Ovary (tissue), 9 donors: ENCODE results near the gene LYPD5. TPM values are rescaled to one million over a fixed set of nuclear protein-coding genes. Genes with fewer than 3 reads are reported as not detected.

Source experiments
- DNase-seq, 5 donors: peaks; one replicate each; pipeline ENCODE4 v3.0.0-alpha.2; 2019 to 2020
- H3K27ac ChIP-seq, 2 donors: fragments of 200-600 bp; one replicate each; pipeline versions ENCODE4 v1.5.1 to v1.8.0; 2019 to 2022
- H3K27me3 ChIP-seq: fragments of 200-600 bp; one replicate; pipeline ENCODE4 v1.8.0; 2022
- H3K36me3 ChIP-seq: fragments of 200-600 bp; sonication (generic); one replicate; pipeline ENCODE4 v1.5.1; 2019
- H3K4me1 ChIP-seq: one replicate; pipeline ENCODE4 v1.8.1; 2013; ENCODE audit warnings: mild to moderate bottlenecking, moderate library complexity; ENCODE audit not compliant: insufficient read depth
- H3K4me3 ChIP-seq: fragments of 200-600 bp; sonication (generic); one replicate; pipeline ENCODE4 v1.5.1; 2017
- H3K9me3 ChIP-seq, 2 donors: fragments of 200-600 bp in 1 of 2; sonication (generic) in 1 of 2; one replicate each; pipeline versions ENCODE4 v1.5.1 to v1.8.1; 2013 to 2019; ENCODE audit warnings: mild to moderate bottlenecking in 1 of 2, moderate library complexity in 1 of 2
- CTCF ChIP-seq, 3 donors: fragments of 450-650 bp in 2 of 3; fragments of 200-600 bp in 1 of 3; IDR thresholded peaks; one replicate each; pipeline versions ENCODE4 v1.5.1 to v1.8.0; 2016 to 2022; ENCODE audit warnings: antibody characterized with exemption in 3 of 3, mild to moderate bottlenecking in 1 of 3
- EP300 ChIP-seq: sonication (generic); formaldehyde crosslinking; IDR thresholded peaks from one replicate; pipeline ENCODE4 v1.6.1; 2017; ENCODE audit warnings: antibody characterized with exemption
- POLR2A ChIP-seq: fragments of 450-650 bp; IDR thresholded peaks from one replicate; pipeline ENCODE4 v1.6.1; 2017; ENCODE audit warnings: antibody characterized with exemption, mild to moderate bottlenecking, moderate library complexity
- WGBS, 3 donors: extraction: QIAGEN DNeasy Blood & Tissue Kit in 1 of 3; methylation state at CpG; one replicate each; pipeline versions ENCODE4 v1.1.5 to v1.1.7; 2013 to 2017; 5-methylcytosine and 5-hydroxymethylcytosine counted together
- intact Hi-C, 4 donors: fragments of 100-400 bp; cut with DNase I; formaldehyde crosslinking; loops; one replicate each; pipeline versions ENCODE4 v1.11.0 to v1.15.1; 2022 to 2023
- polyA plus RNA-seq, 2 donors: library from polyadenylated mRNA; stranded (reverse); fragments of 200-250 nt in 1 of 2; fragments of 350-450 nt in 1 of 2; fragmentation: Illumina TruSeq in 1 of 2; extraction: RNeasy Lipid Tissue Mini Kit (QIAGEN cat#74804) in 1 of 2; gene quantifications; one replicate each; pipeline ENCODE4 v1.2.3, GENCODE V29; 2013 to 2014
- total RNA-seq, 7 donors: library from RNA; depleted of rRNA in 2 of 7; stranded (reverse); fragments of >200 nt in 2 of 7; fragmentation: NEBNext Ultra II Directional in 3 of 7; extraction: Animal tissue kit (Norgen Biotek cat#: 25700) in 3 of 7; gene quantifications; one replicate each; pipeline versions ENCODE4 v1.1.0 to v1.2.4, GENCODE V29; 2016 to 2023
- donor health status: DM: no; HTN: no; CAD: no; lungs with moderate emphysema.
- donor health status: DM: no; HTN: no; CAD: no.
- donor health status: Bipolar disorder and iron deficiency.
- donor health status: DM: yes; HTN: yes; CAD: no.
- donor health status: DM: no; HTN: no; CAD: no.
- donor health status: DM: yes; HTN: yes; CAD: no.

LYPD5 gene
- total and polyA plus RNA-seq, 9 donors = 0.25 to 1.9 (median 0.79) TPM

DNA sequence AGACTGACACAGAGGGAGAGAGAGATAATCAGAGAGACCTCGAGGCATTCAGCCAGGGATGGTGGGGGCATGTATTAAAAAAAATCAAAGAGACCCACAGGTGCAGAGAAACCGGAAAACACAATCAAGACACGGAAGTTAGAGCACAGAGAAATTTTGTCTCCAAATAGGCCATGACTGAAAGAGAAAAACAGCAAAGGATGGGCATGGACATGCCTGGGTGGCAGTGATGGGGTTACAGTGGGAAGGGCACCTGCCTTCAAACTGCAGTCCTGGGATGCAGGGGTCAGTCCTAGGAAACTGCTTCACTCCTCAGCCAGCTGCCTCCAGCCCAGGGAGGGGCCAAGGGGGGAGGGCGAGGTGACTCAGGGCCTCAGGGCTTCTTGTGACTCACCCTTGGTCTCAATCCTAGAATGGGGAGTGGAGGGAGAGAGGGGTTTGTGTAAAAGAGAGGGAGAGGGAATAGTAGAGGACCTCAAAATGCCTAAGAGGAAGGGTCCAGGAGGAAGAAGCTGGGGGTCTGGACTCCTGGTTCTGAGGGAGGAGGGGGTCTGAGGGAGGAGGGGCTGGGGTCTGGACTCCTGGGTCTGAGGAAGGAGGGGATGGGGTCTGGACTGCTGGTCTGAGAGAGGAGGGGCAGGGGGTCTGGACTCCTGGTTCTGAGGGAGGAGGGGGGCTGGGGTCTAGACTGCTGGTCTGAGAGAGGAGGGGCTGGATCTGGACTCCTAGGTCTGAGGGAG, 17.8 kb downstream of the LYPD5 start:
- Histone ChIP-seq H3K4me1 (no peaks in the 10 kb centered on the region), H3K4me3 (no peak overlapping the region), H3K27ac (no peak overlapping the region), H3K9me3 (no peaks in the 10 kb centered on the region), H3K36me3 (no peaks in the 10 kb centered on the region), H3K27me3 (no peaks in the 10 kb centered on the region)
- intact Hi-C loops = loop anchor here in 1 of 4 donors (5.0 kb wide), 1 partner anchor 37 kb away; no protein-coding TSS in a partner anchor
- 49 to 52% (median 50%) methylated on average over 4 of the region's 4 CpGs for WGBS, 3 donors
- no peak for DNase-seq
- TF ChIP-seq POLR2A (no peak), EP300 (no peak), CTCF (IDR thresholded peaks at IDR 0.05) (no peak)

DNA sequence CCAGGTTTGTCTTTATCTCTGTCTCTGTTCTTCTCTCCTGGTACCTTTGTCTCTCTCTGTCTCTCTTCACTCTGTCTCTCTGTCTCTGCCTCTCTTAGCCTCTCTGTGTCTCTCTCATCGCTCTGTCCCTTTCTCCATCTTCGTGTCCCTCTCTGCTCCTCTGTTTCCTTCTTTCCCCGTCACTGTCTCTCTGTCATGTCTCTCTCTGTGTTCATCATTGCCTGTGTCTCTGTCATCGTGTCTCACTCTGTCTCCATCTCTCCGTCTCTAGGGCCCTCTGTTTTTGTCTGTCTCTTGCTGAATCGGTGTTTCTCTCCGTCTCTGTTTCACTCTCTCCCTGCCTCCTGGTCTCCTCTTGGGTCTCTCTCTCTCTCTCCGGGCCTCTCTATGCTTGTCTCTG, 18.6 kb downstream of the LYPD5 start:
- intact Hi-C loops = loop anchor here in 2 of 4 donors (2.0 to 5.0 kb wide), 2 partner anchors 36 to 37 kb away; no protein-coding TSS in a partner anchor
- Histone ChIP-seq H3K4me1 (no peaks in the 10 kb centered on the region), H3K9me3 (no peaks in the 10 kb centered on the region), H3K4me3 (no peak overlapping the region), H3K27ac (no peak overlapping the region), H3K36me3 (no peaks in the 10 kb centered on the region), H3K27me3 (no peaks in the 10 kb centered on the region)
- WGBS, 3 donors = 83 to 86% (median 85%) methylated on average over 8 of the region's 8 CpGs
- TF ChIP-seq CTCF (IDR thresholded peaks at IDR 0.05) (no peak), EP300 (no peak), POLR2A (no peak)
- no peak for DNase-seq

- intact Hi-C loops = loop anchor here in 2 of 4 donors (2.0 to 5.0 kb wide), 2 partner anchors 35 to 36 kb away; no protein-coding TSS in a partner anchor
Measured at GRCh38 chr19:43782689-43783231, 19.5 kb downstream of the LYPD5 start.

DNA sequence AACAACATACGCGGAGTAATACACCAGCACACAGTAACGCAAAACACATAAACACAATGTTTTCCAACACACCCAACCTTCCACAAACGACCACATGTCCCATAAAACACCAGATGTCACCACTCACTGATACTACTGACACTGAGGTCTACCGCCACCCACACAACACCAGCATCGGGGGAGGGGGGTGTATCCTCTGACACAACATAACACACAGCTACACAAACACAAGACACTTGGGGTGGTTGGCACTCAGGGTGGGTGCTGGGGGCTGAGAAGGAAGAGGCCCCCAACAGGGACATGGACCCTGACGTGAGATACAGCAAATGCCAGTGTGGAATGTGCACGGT, 20.0 kb downstream of the LYPD5 start:
- Histone ChIP-seq H3K27me3 (no peaks in the 10 kb centered on the region), H3K36me3 (no peaks in the 10 kb centered on the region), H3K4me1 (no peaks in the 10 kb centered on the region), H3K9me3 (no peaks in the 10 kb centered on the region), H3K4me3 (no peak overlapping the region), H3K27ac (no peak overlapping the region)
- 33 to 44% (median 37%) methylated on average over 8 of the region's 8 CpGs for WGBS, 3 donors
- no peak for TF ChIP-seq CTCF (IDR thresholded peaks at IDR 0.05)
- TF ChIP-seq EP300 = no peak
- no peak for TF ChIP-seq POLR2A
- no peak for DNase-seq
- intact Hi-C loops = loop anchor here in 2 of 4 donors (2.0 to 5.0 kb wide), 2 partner anchors 35 kb away; no protein-coding TSS in a partner anchor

More at GRCh38 chr19:43782689-43783231, 19.5 kb downstream of the LYPD5 start:
- 70 to 80% (median 71%) methylated on average over 24 of the region's 24 CpGs for WGBS, 3 donors
- Histone ChIP-seq H3K27me3 (no peaks in the 10 kb centered on the region), H3K4me3 (no peak overlapping the region), H3K36me3 (no peaks in the 10 kb centered on the region), H3K4me1 (no peaks in the 10 kb centered on the region), H3K27ac (no peak overlapping the region), H3K9me3 (no peaks in the 10 kb centered on the region)
- DNase-seq = no peak
- no peak for TF ChIP-seq CTCF (IDR thresholded peaks at IDR 0.05)
